HG02943 (cell line): ENCODE data around the gene OR6C74.

Experiments used
- ATAC-seq: cut with Tn5 transposase; IDR thresholded peaks from one replicate; pipeline ENCODE4 v1.9.1; 2021; ENCODE audit warnings: mild to moderate bottlenecking, low read depth, moderate library complexity; ENCODE audit not compliant: unreplicated experiment

OR6C74 gene

GRCh38 chr12:55244309-55244708 is at the start of gene OR6C74:
TSS of gene OR6C74 (plus strand) at chr12:55244609. CDS start at chr12:55247288, 2,679 bp downstream.
- ATAC-seq: no peak

- ATAC-seq: no peak
These were observed 23.7 kb upstream of the OR6C74 start, which contains the start of gene OR10A7 for GRCh38 chr12:55220725-55221124. TSS of gene OR10A7 (plus strand) at chr12:55221025. CDS start at chr12:55221025, 0 bp downstream.

- no peak for ATAC-seq
These were observed 17.9 kb upstream of the OR6C74 start for GRCh38 chr12:55226523-55226922.

- ATAC-seq: no peak
These were observed 16.8 kb upstream of the OR6C74 start for GRCh38 chr12:55227643-55228042.

GRCh38 chr12:55246159-55246558 is 1.8 kb downstream of the OR6C74 start:
- ATAC-seq: no peak

- ATAC-seq: no peak
These were observed 6.5 kb downstream of the OR6C74 start for GRCh38 chr12:55250944-55251343.

GRCh38 chr12:55253281-55253680 is 8.9 kb downstream of the OR6C74 start:
- ATAC-seq: no peak

GRCh38 chr12:55256831-55257230 is 12.4 kb downstream of the OR6C74 start:
- no peak for ATAC-seq

GRCh38 chr12:55258303-55258702 is 13.9 kb downstream of the OR6C74 start:
- no peak for ATAC-seq

- no peak for ATAC-seq
These were observed 36.6 kb downstream of the OR6C74 start for GRCh38 chr12:55280991-55281390.

- ATAC-seq: no peak
These were observed 45.6 kb downstream of the OR6C74 start for GRCh38 chr12:55289999-55290398.
